Measurements from ENCODE around the gene IRAK1.

Gene IRAK1

GRCh38 chrX:154063234-154063633 lies 43.5 kb upstream of the IRAK1 start:
- Histone ChIP-seq H3K27me3 (ENCODE audit: control insufficient read depth, low read length) (no peaks in the 10 kb centered on the region), H3K36me3 (ENCODE audit: control insufficient read depth, low read length) (peaks cover 11% of the 10 kb centered on the region), H3K9me2 (replicated peaks; ENCODE audit: control insufficient read depth, low read length) (no peaks in the 10 kb centered on the region), H3F3A (ENCODE audit: control insufficient read depth, insufficient read depth) (no peaks in the 10 kb centered on the region), H3K4me1 (ENCODE audit: control insufficient read depth, low read length) (peaks cover 5% of the 10 kb centered on the region), H4K20me1 (ENCODE audit: control insufficient read depth, insufficient read depth, low read depth, low read length) (no peaks in the 10 kb centered on the region), H3K9me3 (ENCODE audit: control insufficient read depth, insufficient read depth, low read length) (no peaks in the 10 kb centered on the region), H3K4me3 (ENCODE audit: low read length) (no peak overlapping the region), H3K79me2 (ENCODE audit: control insufficient read depth, low read length) (peaks cover 92% of the 10 kb centered on the region), H3K4me2 (ENCODE audit: low read length) (no peak overlapping the region), H3K27ac (ENCODE audit: low read depth, low read length) (no peak overlapping the region)
- no peak for TF ChIP-seq CTCF (IDR thresholded peaks at IDR 0.05; ENCODE audit: low read depth, low read length, poor library complexity, severe bottlenecking)

GRCh38 chrX:154061801-154062200 lies 42.1 kb upstream of the IRAK1 start:
- Histone ChIP-seq H3K36me3 (ENCODE audit: control insufficient read depth, low read length) (peaks cover 20% of the 10 kb centered on the region), H3K9me2 (replicated peaks; ENCODE audit: control insufficient read depth, low read length) (no peaks in the 10 kb centered on the region), H3K27me3 (ENCODE audit: control insufficient read depth, low read length) (no peaks in the 10 kb centered on the region), H3K27ac (ENCODE audit: low read depth, low read length) (no peak overlapping the region), H3K79me2 (ENCODE audit: control insufficient read depth, low read length) (peaks cover 92% of the 10 kb centered on the region), H3K9me3 (ENCODE audit: control insufficient read depth, insufficient read depth, low read length) (no peaks in the 10 kb centered on the region), H4K20me1 (ENCODE audit: control insufficient read depth, insufficient read depth, low read depth, low read length) (no peaks in the 10 kb centered on the region), H3K4me3 (ENCODE audit: low read length) (no peak overlapping the region), H3F3A (ENCODE audit: control insufficient read depth, insufficient read depth) (no peaks in the 10 kb centered on the region), H3K4me1 (ENCODE audit: control insufficient read depth, low read length) (peaks cover 5% of the 10 kb centered on the region), H3K4me2 (ENCODE audit: low read length) (no peak overlapping the region)
- TF ChIP-seq CTCF (IDR thresholded peaks at IDR 0.05; ENCODE audit: low read depth, low read length, poor library complexity, severe bottlenecking) (no peak), EZH2phosphoT487 (IDR thresholded peaks at IDR 0.05; ENCODE audit: borderline replicate concordance, low read length) (no peak)

- H3K9me3 ChIP-seq (ENCODE audit: control insufficient read depth, insufficient read depth, low read length) = no peaks in the 10 kb centered on the region
- no peaks in the 10 kb centered on the region for H4K20me1 ChIP-seq (ENCODE audit: control insufficient read depth, insufficient read depth, low read depth, low read length)
- peaks cover 4% of the 10 kb centered on the region for H3K4me1 ChIP-seq (ENCODE audit: control insufficient read depth, low read length)
- H3K4me3 ChIP-seq (ENCODE audit: low read length) = no peak overlapping the region
- peaks cover 25% of the 10 kb centered on the region for H3K36me3 ChIP-seq (ENCODE audit: control insufficient read depth, low read length)
- no peaks in the 10 kb centered on the region for H3K9me2 ChIP-seq (replicated peaks; ENCODE audit: control insufficient read depth, low read length)
- no peak overlapping the region for H3K4me2 ChIP-seq (ENCODE audit: low read length)
- H3F3A ChIP-seq (ENCODE audit: control insufficient read depth, insufficient read depth) = no peaks in the 10 kb centered on the region
- H3K27me3 ChIP-seq (ENCODE audit: control insufficient read depth, low read length) = no peaks in the 10 kb centered on the region
- H3K79me2 ChIP-seq (ENCODE audit: control insufficient read depth, low read length) = peaks cover 82% of the 10 kb centered on the region
- no peak overlapping the region for H3K27ac ChIP-seq (ENCODE audit: low read depth, low read length)
- TF ChIP-seq CTCF (IDR thresholded peaks at IDR 0.05; ENCODE audit: low read depth, low read length, poor library complexity, severe bottlenecking) = no peak
These were observed 40.1 kb upstream of the IRAK1 start for GRCh38 chrX:154059729-154060245.

GRCh38 chrX:154059231-154059630 lies 39.5 kb upstream of the IRAK1 start:
- Histone ChIP-seq H3K4me2 (ENCODE audit: low read length) (no peak overlapping the region), H3K27ac (ENCODE audit: low read depth, low read length) (no peak overlapping the region), H3K4me1 (ENCODE audit: control insufficient read depth, low read length) (no peaks in the 10 kb centered on the region), H3K27me3 (ENCODE audit: control insufficient read depth, low read length) (no peaks in the 10 kb centered on the region), H3K36me3 (ENCODE audit: control insufficient read depth, low read length) (peaks cover 25% of the 10 kb centered on the region), H3K79me2 (ENCODE audit: control insufficient read depth, low read length) (peaks cover 76% of the 10 kb centered on the region), H3K4me3 (ENCODE audit: low read length) (no peak overlapping the region), H4K20me1 (ENCODE audit: control insufficient read depth, insufficient read depth, low read depth, low read length) (no peaks in the 10 kb centered on the region), H3K9me2 (replicated peaks; ENCODE audit: control insufficient read depth, low read length) (no peaks in the 10 kb centered on the region), H3K9me3 (ENCODE audit: control insufficient read depth, insufficient read depth, low read length) (no peaks in the 10 kb centered on the region), H3F3A (ENCODE audit: control insufficient read depth, insufficient read depth) (no peaks in the 10 kb centered on the region)
- TF ChIP-seq CTCF (IDR thresholded peaks at IDR 0.05; ENCODE audit: low read depth, low read length, poor library complexity, severe bottlenecking) (no peak), EZH2phosphoT487 (IDR thresholded peaks at IDR 0.05; ENCODE audit: borderline replicate concordance, low read length) (no peak)

Data from DOHH2 (cell line).